ENCODE measurements around the gene NACA. TPM values are rescaled to one million over a fixed set of nuclear protein-coding genes. Genes with fewer than 3 reads are reported as not detected.
A peak's percentile ranks its signal among the peaks of the same experiment; 100 is the strongest.

NACA gene
- total and polyA plus RNA-seq, 2 of the 13 experiments (the other 11 are each of a cell fraction or from before 2014, with no cell fraction given), result 799 to 1,700 TPM

- TF ChIP-seq, protein P1, sequence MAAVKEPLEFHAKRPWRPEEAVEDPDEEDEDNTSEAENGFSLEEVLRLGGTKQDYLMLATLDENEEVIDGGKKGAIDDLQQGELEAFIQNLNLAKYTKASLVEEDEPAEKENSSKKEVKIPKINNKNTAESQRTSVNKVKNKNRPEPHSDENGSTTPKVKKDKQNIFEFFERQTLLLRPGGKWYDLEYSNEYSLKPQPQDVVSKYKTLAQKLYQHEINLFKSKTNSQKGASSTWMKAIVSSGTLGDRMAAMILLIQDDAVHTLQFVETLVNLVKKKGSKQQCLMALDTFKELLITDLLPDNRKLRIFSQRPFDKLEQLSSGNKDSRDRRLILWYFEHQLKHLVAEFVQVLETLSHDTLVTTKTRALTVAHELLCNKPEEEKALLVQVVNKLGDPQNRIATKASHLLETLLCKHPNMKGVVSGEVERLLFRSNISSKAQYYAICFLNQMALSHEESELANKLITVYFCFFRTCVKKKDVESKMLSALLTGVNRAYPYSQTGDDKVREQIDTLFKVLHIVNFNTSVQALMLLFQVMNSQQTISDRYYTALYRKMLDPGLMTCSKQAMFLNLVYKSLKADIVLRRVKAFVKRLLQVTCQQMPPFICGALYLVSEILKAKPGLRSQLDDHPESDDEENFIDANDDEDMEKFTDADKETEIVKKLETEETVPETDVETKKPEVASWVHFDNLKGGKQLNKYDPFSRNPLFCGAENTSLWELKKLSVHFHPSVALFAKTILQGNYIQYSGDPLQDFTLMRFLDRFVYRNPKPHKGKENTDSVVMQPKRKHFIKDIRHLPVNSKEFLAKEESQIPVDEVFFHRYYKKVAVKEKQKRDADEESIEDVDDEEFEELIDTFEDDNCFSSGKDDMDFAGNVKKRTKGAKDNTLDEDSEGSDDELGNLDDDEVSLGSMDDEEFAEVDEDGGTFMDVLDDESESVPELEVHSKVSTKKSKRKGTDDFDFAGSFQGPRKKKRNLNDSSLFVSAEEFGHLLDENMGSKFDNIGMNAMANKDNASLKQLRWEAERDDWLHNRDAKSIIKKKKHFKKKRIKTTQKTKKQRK (IDR thresholded peaks at IDR 0.05; ENCODE audit: low read length), result no peak
- TF ChIP-seq ZNF639 (CRISPR knock-in tag; conservative IDR thresholded peaks at IDR 0.05) (peak; percentile 65), SALL1 (CRISPR knock-in tag; IDR thresholded peaks at IDR 0.05) (peak; percentile 93), ELF4 (CRISPR knock-in tag; IDR thresholded peaks at IDR 0.05; ENCODE audit: borderline replicate concordance) (peak; percentile 67; the same call in 1 of the 2 replicates), NR1H2 (CRISPR knock-in tag; IDR thresholded peaks at IDR 0.05; ENCODE audit: borderline replicate concordance, low read depth) (no peak), HINFP (CRISPR knock-in tag; IDR thresholded peaks at IDR 0.05; ENCODE audit: low read depth) (peak; percentile 96), HCFC1 (IDR thresholded peaks at IDR 0.05; ENCODE audit: low read depth, low read length) (peak; percentile 60; the same call in 1 of the 2 replicates), TP53 (CRISPR knock-in tag; conservative IDR thresholded peaks at IDR 0.05) (peak; percentile 62; the same call in 1 of the 2 replicates), ZNF446 (CRISPR knock-in tag; IDR thresholded peaks at IDR 0.05) (0 out of 2 replicates have a peak, but pooled peaks have one; percentile 74), CBX5 (CRISPR knock-in tag; IDR thresholded peaks at IDR 0.05; ENCODE audit: borderline replicate concordance) (peak; percentile 40; the same call in 1 of the 2 replicates), RORA (CRISPR knock-in tag; IDR thresholded peaks at IDR 0.05) (no peak), SIN3A (IDR thresholded peaks at IDR 0.05; ENCODE audit: borderline replicate concordance, low read depth, low read length) (peak; percentile 85; the same call in 1 of the 2 replicates), ZNF234 (CRISPR knock-in tag; conservative IDR thresholded peaks at IDR 0.05) (no peak), TOPORS (CRISPR knock-in tag; IDR thresholded peaks at IDR 0.05) (peak; percentile 93), TBL1XR1 (IDR thresholded peaks at IDR 0.05; ENCODE audit: borderline replicate concordance, low read length, partially characterized antibody) (no peak), ZNF749 (CRISPR knock-in tag; IDR thresholded peaks at IDR 0.05; ENCODE audit: borderline replicate concordance) (no peak), SCMH1 (CRISPR knock-in tag; IDR thresholded peaks at IDR 0.05; ENCODE audit: borderline replicate concordance) (no peak), ZFYVE20 (CRISPR knock-in tag; IDR thresholded peaks at IDR 0.05; ENCODE audit: borderline replicate concordance, low read depth) (no peak), ZFP36L1 (CRISPR knock-in tag; IDR thresholded peaks at IDR 0.05) (no peak), ZNF296 (CRISPR knock-in tag; conservative IDR thresholded peaks at IDR 0.05) (peak; percentile 82; the same call in 1 of the 2 replicates)
These were observed at the start of gene NACA (continued) for GRCh38 chr12:56724972-56725722.
